Fibroblast of skin of right biceps (primary cell): Measurements from ENCODE around the gene SULF2.

Experiments
- DNase-seq: peaks from one replicate; pipeline ENCODE4 v3.0.0-alpha.2; 2013

The SULF2 gene

GRCh38 chr20:47706345-47706744 is 78.9 kb downstream of the SULF2 start:
- DNase-seq, result no peak

DNA sequence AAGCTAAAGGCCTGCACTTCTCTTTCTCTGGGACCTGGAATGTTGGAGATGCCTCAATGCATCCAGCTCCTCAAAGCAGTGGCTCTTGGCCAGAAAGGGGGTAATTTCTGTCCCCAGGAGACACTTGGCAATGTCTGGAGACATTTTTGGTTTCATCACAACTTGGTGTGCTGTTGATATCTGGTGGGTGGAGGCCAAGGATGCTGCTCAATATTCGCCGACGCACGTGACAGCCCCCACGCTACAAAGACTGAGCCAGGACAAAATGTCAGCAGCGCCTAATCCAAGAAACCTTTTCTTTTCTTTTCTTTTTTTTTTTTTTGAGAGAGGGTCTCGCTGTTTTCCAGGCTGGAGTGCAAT is 79.8 kb downstream of the SULF2 start:
- DNase-seq, result peak; percentile 25

GRCh38 chr20:47704746-47705496 is 80.4 kb downstream of the SULF2 start:
- peak; percentile 21 for DNase-seq

DNA sequence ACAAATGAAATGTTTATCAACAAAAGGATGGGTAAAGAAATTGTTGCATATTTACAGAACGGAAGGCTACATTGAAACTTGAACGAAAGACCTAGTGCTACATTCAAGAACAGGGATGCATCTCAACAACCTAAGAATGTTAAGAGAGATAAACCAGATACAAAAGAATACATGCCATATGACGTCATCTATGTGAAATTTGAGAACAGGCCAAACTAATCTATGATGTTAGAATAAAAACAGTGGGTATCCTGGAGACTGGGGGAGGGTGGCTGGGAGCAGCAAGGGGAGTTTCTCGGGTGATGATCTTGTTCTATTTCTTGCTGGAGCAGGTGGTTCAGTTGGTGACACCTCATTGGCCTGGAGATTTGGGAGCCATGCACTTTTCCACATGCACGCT is 81.5 kb downstream of the SULF2 start:
- DNase-seq, result peak; percentile 50

DNA sequence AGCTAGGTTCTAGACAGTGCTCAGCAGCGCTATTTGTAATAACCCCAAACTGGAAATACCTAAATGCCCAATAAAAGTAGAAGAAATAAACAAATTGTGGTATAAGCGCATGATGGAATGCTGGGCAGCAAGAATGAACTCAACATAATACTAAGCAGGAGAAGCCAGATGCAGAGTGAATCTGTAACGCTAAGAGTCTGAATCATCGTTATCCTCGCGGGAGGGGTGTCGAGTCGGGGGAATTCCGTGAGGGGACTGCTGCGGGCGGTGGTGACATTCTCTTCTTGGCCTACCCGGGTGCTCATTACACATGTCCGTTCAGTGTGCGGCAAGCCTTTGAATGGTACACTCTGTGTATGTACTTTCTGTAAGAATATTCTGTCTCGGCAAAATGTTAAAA is 83.7 kb downstream of the SULF2 start:
- DNase-seq, result peak; percentile 54

GRCh38 chr20:47700327-47700726 is 85.0 kb downstream of the SULF2 start:
- no peak for DNase-seq

DNA sequence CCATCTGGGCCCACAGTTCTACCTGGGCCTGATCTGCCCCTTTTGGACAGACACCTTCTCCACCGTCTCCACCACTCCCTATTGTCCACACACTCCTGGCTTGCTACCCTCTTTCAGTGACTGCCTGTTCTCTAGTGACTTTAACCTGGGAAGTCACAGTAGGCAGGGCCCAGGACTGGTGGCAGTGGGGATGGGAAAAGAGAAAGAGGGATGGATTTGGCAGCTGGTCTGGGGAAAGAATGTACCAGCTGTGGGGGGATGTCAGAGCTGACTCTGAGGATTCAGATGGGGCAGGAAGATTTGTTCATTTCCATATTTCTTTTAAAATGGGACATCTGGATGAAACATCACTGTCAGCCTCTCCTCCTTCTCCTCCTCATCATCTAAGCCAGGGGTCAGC is 85.5 kb downstream of the SULF2 start:
- no peak for DNase-seq

- DNase-seq, result no peak
Measured at GRCh38 chr20:47698142-47698541, 87.1 kb downstream of the SULF2 start.

- no peak for DNase-seq
Measured at GRCh38 chr20:47696856-47697255, 88.4 kb downstream of the SULF2 start.

GRCh38 chr20:47694021-47694818 is 91.1 kb downstream of the SULF2 start:
- DNase-seq, result no peak

DNA sequence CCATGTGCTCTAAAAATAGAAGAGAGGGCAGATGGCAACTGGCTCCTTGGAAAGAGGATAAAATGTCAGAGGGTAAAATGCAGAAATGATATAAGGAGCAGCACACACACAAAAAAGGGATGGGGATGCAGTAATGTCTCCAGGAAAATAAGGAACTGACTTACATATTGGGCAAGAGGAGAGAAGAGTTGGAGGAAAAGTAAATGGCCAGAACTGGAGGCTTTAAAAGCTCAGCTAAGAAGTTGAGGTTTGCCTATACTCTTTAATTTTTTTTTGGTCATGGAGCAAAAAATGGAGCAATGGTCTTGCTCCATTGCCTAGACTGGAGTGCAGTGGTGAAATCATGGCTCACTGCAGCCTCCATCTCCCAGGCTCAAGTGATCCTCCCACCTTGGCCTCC is 93.7 kb downstream of the SULF2 start:
- peak; percentile 40 for DNase-seq

GRCh38 chr20:47689731-47690130 is 95.5 kb downstream of the SULF2 start:
- DNase-seq, result no peak

- peak; percentile 62 for DNase-seq
Measured at GRCh38 chr20:47688385-47689381, 96.6 kb downstream of the SULF2 start.

DNA sequence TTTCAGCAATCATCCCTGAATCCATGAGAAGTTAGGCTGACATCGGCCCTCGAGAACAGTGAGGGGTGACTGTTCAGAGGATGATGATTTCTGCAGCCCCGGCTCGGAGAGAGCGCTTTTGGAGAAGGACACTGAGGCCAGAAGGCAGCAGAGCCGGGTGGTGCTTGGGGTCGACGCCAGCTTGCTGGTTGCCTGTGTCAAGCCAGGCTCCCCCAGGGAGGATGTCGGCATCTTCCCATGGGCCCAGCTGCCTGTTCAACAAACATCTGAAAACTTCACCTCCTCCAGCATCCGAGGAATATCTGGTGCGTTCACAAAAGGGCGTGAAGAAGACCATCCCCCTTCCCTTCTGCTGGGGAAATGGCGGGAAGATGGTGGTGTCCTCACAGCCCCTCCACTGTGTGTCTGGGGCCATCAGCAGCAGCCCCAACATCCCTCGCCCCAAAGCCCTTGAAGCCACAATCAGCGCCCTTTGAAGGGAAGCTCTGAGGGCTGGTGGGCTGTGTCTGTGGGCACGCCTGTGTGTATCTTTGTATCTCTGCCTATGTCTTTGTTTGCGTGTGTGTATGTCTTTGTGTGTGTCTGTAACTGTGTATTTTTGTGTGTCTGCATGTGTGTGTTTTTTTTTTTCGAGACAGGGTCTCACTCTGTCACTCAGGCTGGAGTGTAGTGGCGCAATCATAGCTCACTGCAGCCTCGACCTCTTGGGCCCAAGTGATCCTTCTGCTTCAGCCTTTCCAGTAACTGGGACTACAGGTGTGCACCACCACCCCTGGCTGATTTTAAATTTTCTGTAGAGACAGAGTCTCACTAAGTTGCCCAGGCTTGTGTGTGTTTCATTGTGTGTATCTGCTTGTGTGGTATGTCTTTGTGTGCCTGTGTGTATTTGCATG is 97.9 kb downstream of the SULF2 start:
- DNase-seq, result no peak

- peak; percentile 63 for DNase-seq
Measured at GRCh38 chr20:47686545-47686944, 98.7 kb downstream of the SULF2 start.

- DNase-seq, result no peak
Measured at GRCh38 chr20:47684306-47685080, 100.8 kb downstream of the SULF2 start.

DNA sequence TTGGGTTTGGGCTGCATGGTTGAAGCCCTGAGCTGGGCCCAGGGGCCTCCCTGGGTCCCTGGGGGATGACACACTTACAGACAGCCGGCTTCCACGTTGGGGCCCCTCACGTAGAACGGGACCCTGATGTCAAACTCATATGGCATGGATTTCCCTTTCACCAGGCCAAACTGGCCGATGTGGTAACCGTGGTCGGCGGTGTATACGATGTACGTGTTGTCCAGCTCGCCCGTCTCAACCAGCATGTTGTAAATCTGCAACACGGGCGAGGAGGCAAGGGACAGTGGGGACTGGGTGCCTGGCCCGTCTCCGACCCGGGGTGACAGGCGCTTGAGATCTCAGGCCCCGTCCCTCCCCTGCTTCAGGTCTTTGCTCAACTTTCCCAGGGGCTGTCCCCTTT is 102.4 kb downstream of the SULF2 start:
- DNase-seq, result no peak

DNA sequence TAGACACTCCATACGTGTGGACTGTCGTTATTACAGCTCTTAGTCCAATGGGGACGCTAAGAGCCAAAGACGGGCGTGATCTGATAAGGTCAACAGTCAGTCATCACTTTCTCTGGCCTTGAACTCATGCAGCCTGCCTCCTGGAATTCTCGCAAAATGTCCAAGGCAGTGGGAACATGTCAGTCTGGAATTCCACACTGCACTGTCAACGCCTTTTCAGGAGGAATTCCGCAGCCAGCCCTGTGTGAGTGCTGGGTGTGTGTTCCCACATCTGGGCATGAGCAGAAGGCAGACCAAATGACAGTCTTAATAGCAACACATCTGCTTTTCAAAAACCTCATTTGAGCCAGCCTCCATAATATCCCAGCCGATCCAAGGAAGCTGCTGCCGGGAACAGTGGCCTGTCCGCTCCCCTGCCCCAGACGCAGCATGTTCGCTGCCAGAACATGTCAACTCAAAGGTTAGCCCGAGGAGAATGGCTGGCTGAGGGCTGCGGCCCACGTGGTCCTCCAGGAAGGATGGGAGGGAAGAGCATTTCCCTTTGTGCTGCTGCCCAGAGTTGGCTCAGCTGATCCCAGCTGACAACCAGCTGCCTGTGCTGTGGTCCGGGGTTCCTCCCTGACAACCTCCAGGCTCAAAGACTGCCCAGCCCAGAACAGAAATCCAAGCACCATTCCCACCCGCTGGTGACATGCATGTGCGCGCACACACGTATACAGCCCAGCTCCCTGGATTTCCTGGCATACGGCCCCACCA is 103.1 kb downstream of the SULF2 start:
- peak; percentile 53 for DNase-seq

DNA sequence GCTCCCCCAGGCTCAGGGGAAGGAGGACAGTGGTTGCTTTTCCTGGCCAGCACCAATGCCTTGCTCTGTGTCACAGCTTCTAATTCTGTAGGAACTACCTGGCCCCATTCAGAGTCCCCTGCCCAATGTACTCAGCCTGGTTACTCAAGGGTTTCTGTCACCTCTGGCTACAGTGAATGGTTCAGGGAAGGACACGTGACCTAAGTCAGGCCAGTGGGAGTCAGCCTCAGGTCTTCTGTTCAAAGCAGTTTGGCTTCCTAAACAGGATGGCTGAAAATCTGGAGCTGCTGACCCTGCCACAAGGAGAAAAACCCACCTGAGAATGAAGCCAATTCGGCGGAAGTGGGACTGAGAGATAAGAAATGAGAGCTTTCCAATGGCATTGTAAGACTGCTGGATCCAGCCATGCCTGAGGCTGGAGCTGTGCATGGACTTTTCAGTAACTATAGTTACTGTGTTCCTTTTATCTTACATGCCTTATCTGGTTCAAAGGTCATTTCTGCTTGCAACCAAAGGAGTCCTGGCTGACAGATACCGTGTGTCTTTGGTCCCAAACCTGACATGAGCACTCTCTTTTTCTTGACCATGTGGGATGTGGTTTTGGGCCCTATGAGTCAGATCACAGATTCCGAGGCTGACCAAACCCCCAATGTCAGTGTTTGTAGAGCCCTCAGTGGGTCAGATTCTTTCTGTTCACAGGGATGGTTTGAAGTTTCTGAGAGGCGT is 104.3 kb downstream of the SULF2 start:
- DNase-seq, result peak; percentile 24

GRCh38 chr20:47679462-47679861 is 105.8 kb downstream of the SULF2 start:
- DNase-seq, result no peak
